Measurements from ENCODE around the gene ALDH1A3. TPM values are rescaled to one million over a fixed set of nuclear protein-coding genes. Genes with fewer than 3 reads are reported as not detected.

Gene ALDH1A3
- total RNA-seq, 1 experiment from 2014 or later: 14.0 TPM

DNA sequence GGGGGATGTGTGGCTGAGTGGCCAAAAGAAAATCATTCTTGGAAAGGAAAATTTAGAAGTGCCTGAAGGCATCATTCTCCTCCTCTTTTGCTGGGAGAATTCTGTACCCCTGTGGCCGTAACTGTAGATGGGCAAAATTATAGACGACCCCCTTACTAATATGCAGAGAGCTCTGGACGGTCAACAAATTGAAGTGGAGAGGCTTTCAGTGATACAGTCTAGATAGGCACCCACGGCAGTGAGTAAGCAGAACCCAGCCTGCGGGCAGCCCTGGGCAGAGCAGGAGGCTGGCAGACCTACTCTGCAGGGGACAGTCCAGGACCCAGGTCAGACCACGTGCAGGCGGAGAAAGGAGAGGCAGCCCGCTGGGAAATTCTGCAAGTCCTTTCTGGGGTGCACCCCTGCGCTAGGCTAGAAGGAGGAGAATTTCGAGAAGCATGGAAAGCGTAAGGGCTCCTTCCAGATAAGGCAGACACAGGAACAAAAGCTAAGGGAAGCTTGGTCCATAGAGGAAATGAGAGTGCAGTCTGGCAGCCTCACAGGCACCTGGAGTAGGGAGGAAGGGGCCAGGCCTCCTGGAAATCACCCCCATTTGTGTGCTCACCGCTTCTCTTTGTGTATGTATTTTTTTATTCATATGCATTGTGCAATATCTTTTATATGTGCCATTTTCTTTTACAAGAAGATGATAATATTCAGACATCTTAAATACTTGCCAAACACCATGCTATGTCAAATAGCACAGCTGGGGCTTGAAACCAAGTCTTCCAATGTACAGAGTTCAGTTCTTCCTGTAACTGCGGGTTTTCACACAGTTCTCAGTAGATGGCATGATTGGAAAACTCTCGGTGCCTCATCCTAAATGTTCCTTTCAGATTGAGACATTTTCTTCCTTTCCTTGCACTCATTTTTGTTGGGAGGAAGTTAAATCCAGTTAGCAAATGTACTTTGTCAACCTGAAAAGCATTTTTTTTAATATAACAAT is 79.7 kb downstream of the ALDH1A3 start (continued):
- TF ChIP-seq, protein P1, sequence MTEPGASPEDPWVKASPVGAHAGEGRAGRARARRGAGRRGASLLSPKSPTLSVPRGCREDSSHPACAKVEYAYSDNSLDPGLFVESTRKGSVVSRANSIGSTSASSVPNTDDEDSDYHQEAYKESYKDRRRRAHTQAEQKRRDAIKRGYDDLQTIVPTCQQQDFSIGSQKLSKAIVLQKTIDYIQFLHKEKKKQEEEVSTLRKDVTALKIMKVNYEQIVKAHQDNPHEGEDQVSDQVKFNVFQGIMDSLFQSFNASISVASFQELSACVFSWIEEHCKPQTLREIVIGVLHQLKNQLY (CRISPR knock-in tag; IDR thresholded peaks at IDR 0.05): no peak

Other genes with a start within 250 kb of the ALDH1A3 start
- 5.9 to 7.6 TPM (median 6.3 TPM) in 3 replicates for gene LRRK1, start 39.5 kb downstream of the ALDH1A3 start, total RNA-seq (2021)